Astrocyte (in vitro differentiated cells and primary cell): ENCODE results near the gene TNIK.

Source experiments
- CTCF ChIP-seq: IDR thresholded peaks from 2 replicates; pipeline ENCODE4 v1.5.1; 2011; ENCODE audit warnings: low read depth, mild to moderate bottlenecking, inconsistent platforms, low read length, moderate library complexity; ENCODE audit not compliant: insufficient read depth
- EZH2 ChIP-seq: IDR thresholded peaks from 2 replicates; pipeline ENCODE4 v1.6.1; 2012; ENCODE audit warnings: mild to moderate bottlenecking, low read length, inconsistent platforms; ENCODE audit not compliant: insufficient read depth

- TF ChIP-seq CTCF, result no peak
- TF ChIP-seq EZH2, result no peak
These were observed 97.0 kb downstream of the TNIK start for GRCh38 chr3:171363202-171363601.
